HepG2 (cell line): ENCODE measurements around the gene IQSEC1.

Experiments used
- BHLHE40 ChIP-seq: IDR thresholded peaks from 2 replicates; pipeline ENCODE4 v1.6.1; 2011; ENCODE audit warnings: low read length, improper control_type of control experiment
- CCDC6 ChIP-seq: sonication (generic); formaldehyde crosslinking; IDR thresholded peaks from 2 replicates; pipeline ENCODE4 v1.8.1; 2022; ENCODE audit warnings: mild to moderate bottlenecking, missing genetic modification reagents, moderate library complexity
- ELF3 ChIP-seq: IDR thresholded peaks from 2 replicates; pipeline ENCODE4 v1.6.1; 2016; ENCODE audit warnings: missing genetic modification reagents, missing compliant biosample characterization
- HHEX ChIP-seq: IDR thresholded peaks from 2 replicates; pipeline ENCODE4 v1.6.1; 2016; ENCODE audit warnings: control low read depth
- KDM5A ChIP-seq: fragments of 200-600 bp; sonication (generic); IDR thresholded peaks from 2 replicates; pipeline ENCODE4 v1.7.0; 2018; ENCODE audit warnings: antibody characterized with exemption, mild to moderate bottlenecking, low read length, borderline replicate concordance
- KLF16 ChIP-seq, 2 experiments: sonication (generic) in 1 of 2; formaldehyde crosslinking in 1 of 2; IDR thresholded peaks; 2 replicates each; pipeline versions ENCODE4 v1.6.1 to v1.8.0; 2016 to 2023; ENCODE audit warnings: missing genetic modification reagents in 2 of 2, missing compliant biosample characterization in 1 of 2
- MAF1 ChIP-seq: sonication (generic); formaldehyde crosslinking; IDR thresholded peaks from 2 replicates; pipeline ENCODE4 v1.5.0; 2020; ENCODE audit warnings: missing genetic modification reagents, borderline replicate concordance
- NCOR1 ChIP-seq: fragments of 200-600 bp; sonication (generic); IDR thresholded peaks from 2 replicates; pipeline ENCODE4 v1.7.0; 2017; ENCODE audit warnings: antibody characterized with exemption, low read length, borderline replicate concordance
- RAD51 ChIP-seq: fragments of 450-650 bp; IDR thresholded peaks from 2 replicates; pipeline ENCODE4 v1.6.1; 2016; ENCODE audit warnings: borderline replicate concordance
- SP2 ChIP-seq: sonication (generic); formaldehyde crosslinking; IDR thresholded peaks from 2 replicates; pipeline ENCODE4 v1.5.1; 2020; ENCODE audit warnings: mild to moderate bottlenecking, missing genetic modification reagents
- SUZ12 ChIP-seq: fragments of 150-350 bp; IDR thresholded peaks from 2 replicates; pipeline ENCODE4 v1.6.1; 2014; ENCODE audit warnings: low read depth, low read length
- TCF7L2 ChIP-seq: IDR thresholded peaks from 2 replicates; pipeline ENCODE4 v1.6.1; 2011; ENCODE audit warnings: mild to moderate bottlenecking, low read depth, low read length, moderate library complexity
- ZNF230 ChIP-seq: sonication (generic); formaldehyde crosslinking; IDR thresholded peaks from 2 replicates; pipeline ENCODE4 v1.4.0; 2020; ENCODE audit warnings: mild to moderate bottlenecking, missing genetic modification reagents
- TF ChIP-seq, protein P1 (sequence below), 2 experiments: IDR thresholded peaks; 2 replicates each; pipeline ENCODE4 v1.6.1; 2011 to 2012; ENCODE audit warnings: low read length in 2 of 2, borderline replicate concordance in 1 of 2, low read depth in 1 of 2, mild to moderate bottlenecking in 1 of 2, moderate library complexity in 1 of 2

DNA sequence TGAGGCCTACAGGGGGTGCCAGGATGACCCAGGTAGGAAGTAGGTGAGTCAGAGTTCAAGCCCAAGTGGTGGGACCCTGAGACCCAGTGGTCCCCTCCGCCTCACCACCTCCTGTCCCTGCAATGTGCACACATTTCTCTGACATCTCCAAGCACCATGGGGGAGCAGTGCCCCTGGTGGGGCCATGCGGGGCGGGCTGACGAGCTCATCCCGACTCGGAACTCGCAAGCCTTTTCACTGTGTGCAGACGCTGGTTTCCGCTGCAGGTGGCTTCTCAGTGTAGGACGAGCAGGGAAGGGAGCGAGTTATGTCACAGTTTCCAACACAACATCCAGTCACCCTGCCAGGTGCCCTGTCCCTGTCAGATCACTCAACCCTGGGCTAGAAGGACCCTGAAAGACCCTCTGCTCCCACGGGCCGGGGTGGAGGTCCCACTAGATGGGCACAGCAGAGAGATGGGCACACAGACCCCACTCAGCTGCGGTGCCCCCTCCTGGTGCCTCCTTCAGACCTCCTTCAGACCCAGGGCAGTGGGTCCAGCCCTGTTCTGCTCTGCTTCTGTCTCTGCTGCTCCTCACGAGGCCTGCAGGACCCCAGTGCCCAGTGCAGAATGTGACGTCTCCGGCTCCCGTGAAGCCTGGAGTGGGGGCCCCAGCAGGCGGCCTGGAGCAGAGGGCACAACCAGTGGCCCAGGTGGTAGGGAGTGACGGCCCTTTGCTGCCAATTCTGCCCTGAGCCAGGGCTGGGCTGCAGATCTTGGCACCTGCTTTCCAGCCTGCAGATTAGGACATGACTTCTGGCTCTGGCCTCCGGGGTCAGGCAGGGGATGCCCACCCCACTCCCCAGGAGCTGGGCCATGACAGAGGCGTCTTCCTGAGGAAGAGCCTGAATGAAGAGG, 129.9 kb downstream of the IQSEC1 start:
- TF ChIP-seq, protein P1, sequence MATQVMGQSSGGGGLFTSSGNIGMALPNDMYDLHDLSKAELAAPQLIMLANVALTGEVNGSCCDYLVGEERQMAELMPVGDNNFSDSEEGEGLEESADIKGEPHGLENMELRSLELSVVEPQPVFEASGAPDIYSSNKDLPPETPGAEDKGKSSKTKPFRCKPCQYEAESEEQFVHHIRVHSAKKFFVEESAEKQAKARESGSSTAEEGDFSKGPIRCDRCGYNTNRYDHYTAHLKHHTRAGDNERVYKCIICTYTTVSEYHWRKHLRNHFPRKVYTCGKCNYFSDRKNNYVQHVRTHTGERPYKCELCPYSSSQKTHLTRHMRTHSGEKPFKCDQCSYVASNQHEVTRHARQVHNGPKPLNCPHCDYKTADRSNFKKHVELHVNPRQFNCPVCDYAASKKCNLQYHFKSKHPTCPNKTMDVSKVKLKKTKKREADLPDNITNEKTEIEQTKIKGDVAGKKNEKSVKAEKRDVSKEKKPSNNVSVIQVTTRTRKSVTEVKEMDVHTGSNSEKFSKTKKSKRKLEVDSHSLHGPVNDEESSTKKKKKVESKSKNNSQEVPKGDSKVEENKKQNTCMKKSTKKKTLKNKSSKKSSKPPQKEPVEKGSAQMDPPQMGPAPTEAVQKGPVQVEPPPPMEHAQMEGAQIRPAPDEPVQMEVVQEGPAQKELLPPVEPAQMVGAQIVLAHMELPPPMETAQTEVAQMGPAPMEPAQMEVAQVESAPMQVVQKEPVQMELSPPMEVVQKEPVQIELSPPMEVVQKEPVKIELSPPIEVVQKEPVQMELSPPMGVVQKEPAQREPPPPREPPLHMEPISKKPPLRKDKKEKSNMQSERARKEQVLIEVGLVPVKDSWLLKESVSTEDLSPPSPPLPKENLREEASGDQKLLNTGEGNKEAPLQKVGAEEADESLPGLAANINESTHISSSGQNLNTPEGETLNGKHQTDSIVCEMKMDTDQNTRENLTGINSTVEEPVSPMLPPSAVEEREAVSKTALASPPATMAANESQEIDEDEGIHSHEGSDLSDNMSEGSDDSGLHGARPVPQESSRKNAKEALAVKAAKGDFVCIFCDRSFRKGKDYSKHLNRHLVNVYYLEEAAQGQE (IDR thresholded peaks at IDR 0.05; ENCODE audit: borderline replicate concordance in 1 of 2, low read depth in 1 of 2, low read length in 2 of 2) = no peak
- no peak for TF ChIP-seq RAD51
- no peak for TF ChIP-seq SUZ12
- TF ChIP-seq HHEX (CRISPR knock-in tag) = no peak
- TF ChIP-seq KLF16 (CRISPR knock-in tag; IDR thresholded peaks at IDR 0.05) = no peak
- no peak for TF ChIP-seq BHLHE40
- no peak for TF ChIP-seq CCDC6 (CRISPR knock-in tag)
- TF ChIP-seq NCOR1 = no peak
- no peak for TF ChIP-seq SP2 (CRISPR knock-in tag)
- TF ChIP-seq ZNF230 (CRISPR knock-in tag) = no peak
- TF ChIP-seq TCF7L2 = no peak
- TF ChIP-seq ELF3 (CRISPR knock-in tag) = no peak
- TF ChIP-seq KDM5A = no peak
- TF ChIP-seq MAF1 (CRISPR knock-in tag) = no peak
